ENCODE measurements around the gene DOCK2. TPM values are rescaled to one million over a fixed set of nuclear protein-coding genes. Genes with fewer than 3 reads are reported as not detected.

DOCK2 gene
- total RNA-seq, 1 donor from 2014 or later, result 108 TPM

GRCh38 chr5:170112876-170113521 is 475.9 kb downstream of the DOCK2 start:
- no peak for DNase-seq
- no peak for TF ChIP-seq CTCF (IDR thresholded peaks at IDR 0.05)
- no peaks in the 10 kb centered on the region for H3K36me3 ChIP-seq
- H3K4me1 ChIP-seq, result no peaks in the 10 kb centered on the region
- H3K9me3 ChIP-seq, result no peaks in the 10 kb centered on the region
- no peak for ATAC-seq
- no peaks in the 10 kb centered on the region for H3K27me3 ChIP-seq (ENCODE audit: low read depth)
- H3K27ac ChIP-seq, result no peak overlapping the region
- H3K4me3 ChIP-seq, result no peak overlapping the region
- intact Hi-C loops (cut with DNase I), result no loop called here

GRCh38 chr5:170113522-170113900 is 476.4 kb downstream of the DOCK2 start:
- Histone ChIP-seq H3K9me3 (no peaks in the 10 kb centered on the region), H3K4me1 (no peaks in the 10 kb centered on the region), H3K27ac (no peak overlapping the region)

GRCh38 chr5:170114271-170114670 is 477.2 kb downstream of the DOCK2 start:
- ATAC-seq (no peak), DNase-seq (no peak)
- H3K4me1 ChIP-seq, result no peaks in the 10 kb centered on the region
- H3K27ac ChIP-seq, result no peak overlapping the region
- H3K36me3 ChIP-seq, result no peaks in the 10 kb centered on the region
- H3K9me3 ChIP-seq, result no peaks in the 10 kb centered on the region
- no peak for TF ChIP-seq CTCF (IDR thresholded peaks at IDR 0.05)
- H3K4me3 ChIP-seq, result no peak overlapping the region
- intact Hi-C loops (cut with DNase I), result no loop called here
- no peaks in the 10 kb centered on the region for H3K27me3 ChIP-seq (ENCODE audit: low read depth)

More at GRCh38 chr5:170113522-170113900, 476.4 kb downstream of the DOCK2 start:
- no peak overlapping the region for H3K4me3 ChIP-seq
- no peak for TF ChIP-seq CTCF (IDR thresholded peaks at IDR 0.05)
- DNase-seq, result no peak
- no peaks in the 10 kb centered on the region for H3K27me3 ChIP-seq (ENCODE audit: low read depth)
- intact Hi-C loops (cut with DNase I), result no loop called here
- no peak for ATAC-seq
- no peaks in the 10 kb centered on the region for H3K36me3 ChIP-seq

- H3K27me3 ChIP-seq (ENCODE audit: low read depth), result no peaks in the 10 kb centered on the region
- H3K4me1 ChIP-seq, result no peaks in the 10 kb centered on the region
- intact Hi-C loops (cut with DNase I), result no loop called here
- no peak for ATAC-seq
- H3K9me3 ChIP-seq, result no peaks in the 10 kb centered on the region
- no peak for TF ChIP-seq CTCF (IDR thresholded peaks at IDR 0.05)
- H3K4me3 ChIP-seq, result no peak overlapping the region
- H3K27ac ChIP-seq, result no peak overlapping the region
- no peaks in the 10 kb centered on the region for H3K36me3 ChIP-seq
- no peak for DNase-seq
Observed at GRCh38 chr5:170115925-170116324, 478.9 kb downstream of the DOCK2 start.

GRCh38 chr5:170117736-170118135 is 480.7 kb downstream of the DOCK2 start:
- Histone ChIP-seq H3K27ac (no peak overlapping the region), H3K9me3 (no peaks in the 10 kb centered on the region), H3K4me3 (no peak overlapping the region), H3K27me3 (ENCODE audit: low read depth) (no peaks in the 10 kb centered on the region), H3K36me3 (no peaks in the 10 kb centered on the region), H3K4me1 (no peaks in the 10 kb centered on the region)
- no peak for TF ChIP-seq CTCF (IDR thresholded peaks at IDR 0.05)
- intact Hi-C loops (cut with DNase I), result no loop called here
- DNase-seq (no peak), ATAC-seq (no peak)
